ENCODE data around the gene KRTAP5-4.

Gene KRTAP5-4

DNA sequence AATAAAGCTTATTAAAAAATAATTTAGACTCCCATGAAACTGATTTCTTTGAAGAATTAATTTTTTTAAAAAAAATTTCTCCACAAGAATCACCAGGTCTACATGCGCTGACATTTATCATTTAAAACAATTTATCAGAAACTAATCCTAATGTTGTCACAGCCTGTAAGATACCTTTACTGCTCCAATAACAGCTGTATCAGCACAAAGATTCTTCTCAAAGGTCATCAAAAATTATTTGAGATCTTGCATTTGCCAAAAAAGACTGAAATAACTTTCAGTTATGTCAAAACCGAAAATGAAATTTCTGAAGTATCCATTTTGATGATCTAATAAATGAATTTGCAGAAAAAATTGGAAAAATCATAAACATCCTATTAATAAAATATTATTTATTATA, 15.7 kb upstream of the KRTAP5-4 start:
- no peak for DNase-seq (ENCODE audit: low spot score in 2 of 2)
- peaks cover 31% of the 10 kb centered on the region for H3K27me3 ChIP-seq (ENCODE audit: low read depth)
- in situ Hi-C loops (cut with MboI; ENCODE audit: low sequenced_read_pairs): no loop called here

DNA sequence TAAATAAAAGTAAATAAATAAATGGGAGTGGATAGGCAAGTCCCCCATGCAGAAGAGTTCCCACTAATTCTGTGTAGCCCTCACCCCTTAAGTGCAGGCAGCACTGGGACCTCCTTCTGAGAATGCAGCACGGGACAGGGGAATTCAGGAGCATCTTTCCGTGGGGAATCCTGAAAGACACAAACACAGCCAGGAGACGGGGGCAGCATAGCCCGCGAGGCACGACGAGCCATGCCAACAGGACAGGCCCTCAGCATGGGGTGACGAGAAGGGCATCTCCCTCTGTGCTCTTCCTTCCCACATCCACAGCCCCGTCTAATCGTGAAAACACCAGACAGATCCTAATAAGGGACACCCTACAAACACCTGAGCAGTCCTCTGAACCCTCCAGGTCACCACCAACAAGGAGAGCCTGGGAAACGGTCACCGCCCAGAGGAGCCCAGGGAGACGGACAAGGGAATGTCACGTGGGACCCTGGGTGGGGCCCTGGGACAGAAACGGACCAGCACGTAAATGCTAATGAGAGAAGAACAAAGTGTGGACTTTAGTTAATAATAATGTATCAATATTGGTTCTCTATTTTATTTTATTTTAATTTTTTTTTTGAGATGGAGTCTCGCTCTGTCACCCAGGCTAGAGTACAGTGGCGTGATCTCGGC, 14.5 kb upstream of the KRTAP5-4 start:
- H3K27me3 ChIP-seq (ENCODE audit: low read depth): peaks cover 42% of the 10 kb centered on the region
- no peaks in the 10 kb centered on the region for H3K9me3 ChIP-seq
- in situ Hi-C loops (cut with MboI; ENCODE audit: low sequenced_read_pairs): no loop called here
- DNase-seq (ENCODE audit: low spot score in 2 of 2): no peak
- H3K36me3 ChIP-seq (replicated peaks): no peaks in the 10 kb centered on the region
- no peaks in the 10 kb centered on the region for H3K4me1 ChIP-seq
- H3K4me3 ChIP-seq: no peak overlapping the region

More for the DNA sequence above, 15.7 kb upstream of the KRTAP5-4 start:
- H3K4me3 ChIP-seq: no peak overlapping the region
- H3K4me1 ChIP-seq: no peaks in the 10 kb centered on the region
- no peaks in the 10 kb centered on the region for H3K36me3 ChIP-seq (replicated peaks)
- H3K9me3 ChIP-seq: no peaks in the 10 kb centered on the region

DNA sequence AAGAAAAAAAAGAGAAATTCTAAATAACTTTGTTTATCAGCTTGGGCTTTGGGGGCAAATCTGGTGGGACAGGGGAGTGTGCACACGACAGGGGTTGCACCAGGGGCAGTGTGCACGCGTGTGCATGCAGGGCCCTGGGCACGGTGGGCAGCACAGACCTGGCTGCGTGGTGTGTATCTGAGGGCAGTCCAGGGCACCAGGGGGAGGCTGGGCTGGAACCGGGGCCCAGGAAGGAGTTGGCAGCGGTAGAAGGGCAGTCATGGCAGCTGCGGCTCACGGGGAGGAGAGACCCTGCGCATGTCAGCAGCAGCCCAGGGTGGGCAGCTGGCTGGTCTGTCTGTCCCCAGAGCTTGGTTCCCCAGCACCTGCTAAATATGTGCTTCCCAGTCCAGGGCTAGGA, 11.9 kb upstream of the KRTAP5-4 start:
- Histone ChIP-seq H3K27me3 (ENCODE audit: low read depth) (peaks cover 46% of the 10 kb centered on the region), H3K4me3 (no peak overlapping the region), H3K4me1 (no peaks in the 10 kb centered on the region), H3K9me3 (no peaks in the 10 kb centered on the region), H3K36me3 (replicated peaks) (no peaks in the 10 kb centered on the region)
- no peak for DNase-seq (ENCODE audit: low spot score in 2 of 2)
- in situ Hi-C loops (cut with MboI; ENCODE audit: low sequenced_read_pairs): no loop called here

DNA sequence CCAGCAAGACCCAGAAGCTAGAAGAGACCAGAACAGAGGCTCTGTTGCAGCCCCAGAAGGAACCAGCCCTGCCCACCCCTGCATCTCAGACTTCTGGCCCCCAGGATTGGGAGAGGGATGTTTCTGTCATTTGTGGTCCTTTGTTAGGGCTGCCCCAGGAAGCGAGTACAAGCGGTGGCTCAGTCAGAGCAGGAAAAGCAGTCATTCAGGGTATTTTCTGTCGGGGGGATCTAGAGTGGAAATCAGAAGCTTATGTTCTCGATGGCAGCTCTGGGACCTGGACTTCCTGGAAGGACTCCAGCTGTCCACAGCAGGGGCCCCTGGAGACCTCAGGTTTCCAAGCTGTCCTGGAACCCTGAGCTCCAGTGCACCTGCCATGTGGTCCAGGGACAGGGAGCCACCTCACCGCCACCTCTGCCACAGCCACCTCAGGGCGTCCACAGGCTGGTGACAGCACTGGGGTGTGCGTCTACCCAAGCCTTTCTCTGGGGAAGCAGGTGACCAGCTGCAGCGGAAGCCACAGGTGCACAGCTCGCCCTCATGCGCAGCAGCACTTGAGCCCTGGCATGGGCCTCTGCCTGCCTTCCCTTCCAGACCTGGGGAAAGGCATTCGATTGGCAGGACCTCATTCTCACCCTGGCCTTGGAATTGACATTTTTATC, 10.2 kb upstream of the KRTAP5-4 start:
- no peaks in the 10 kb centered on the region for H3K9me3 ChIP-seq
- H3K36me3 ChIP-seq (replicated peaks): no peaks in the 10 kb centered on the region
- H3K4me3 ChIP-seq: no peak overlapping the region
- no peak for DNase-seq (ENCODE audit: low spot score in 2 of 2)
- in situ Hi-C loops (cut with MboI; ENCODE audit: low sequenced_read_pairs): no loop called here
- no peaks in the 10 kb centered on the region for H3K4me1 ChIP-seq
- H3K27me3 ChIP-seq (ENCODE audit: low read depth): peaks cover 46% of the 10 kb centered on the region

DNA sequence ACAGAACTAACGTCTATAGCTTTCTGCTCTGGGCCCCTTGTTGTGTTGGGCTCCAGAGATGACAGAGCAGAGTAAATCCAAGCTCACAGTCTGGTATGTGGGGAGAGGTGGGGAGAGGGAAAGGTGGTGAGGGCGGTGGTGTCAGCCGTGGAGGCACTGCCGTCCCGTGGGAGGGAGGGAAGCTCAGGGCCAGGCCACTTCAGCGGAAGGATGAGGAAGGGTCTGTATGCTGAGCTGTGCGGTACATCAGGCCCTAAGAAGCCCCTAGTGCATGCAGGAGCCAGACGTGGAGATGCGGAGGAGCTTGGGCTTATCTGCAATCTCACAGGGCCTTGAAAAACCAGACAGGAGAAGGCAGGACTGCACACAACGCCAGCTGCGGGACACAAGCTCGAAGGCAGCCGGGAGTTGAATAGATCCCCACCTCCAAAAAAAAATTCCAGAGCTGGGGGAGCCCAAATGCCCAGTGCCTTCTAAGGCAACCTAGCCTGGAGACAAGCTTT, 9.2 kb upstream of the KRTAP5-4 start:
- Histone ChIP-seq H3K4me1 (no peaks in the 10 kb centered on the region), H3K9me3 (no peaks in the 10 kb centered on the region), H3K36me3 (replicated peaks) (no peaks in the 10 kb centered on the region), H3K27me3 (ENCODE audit: low read depth) (peaks cover 46% of the 10 kb centered on the region), H3K4me3 (no peak overlapping the region)
- in situ Hi-C loops (cut with MboI; ENCODE audit: low sequenced_read_pairs): no loop called here
- DNase-seq (ENCODE audit: low spot score in 2 of 2): no peak

DNA sequence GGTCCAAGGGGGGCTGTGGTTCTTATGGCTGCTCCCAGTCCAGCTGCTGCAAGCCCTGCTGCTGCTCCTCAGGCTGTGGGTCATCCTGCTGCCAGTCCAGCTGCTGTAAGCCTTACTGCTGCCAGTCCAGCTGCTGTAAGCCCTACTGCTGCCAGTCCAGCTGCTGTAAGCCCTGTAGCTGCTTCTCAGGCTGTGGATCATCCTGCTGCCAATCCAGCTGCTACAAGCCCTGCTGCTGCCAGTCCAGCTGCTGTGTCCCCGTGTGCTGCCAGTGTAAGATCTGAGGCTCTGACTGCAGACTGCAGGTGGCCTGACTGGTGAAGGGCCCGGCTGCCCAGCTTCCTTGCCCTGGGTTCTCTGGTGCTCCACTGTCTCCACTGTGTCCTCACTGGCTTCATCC, 8.3 kb upstream of the KRTAP5-4 start:
- in situ Hi-C loops (cut with MboI; ENCODE audit: low sequenced_read_pairs): no loop called here
- no peak for DNase-seq (ENCODE audit: low spot score in 2 of 2)
- H3K36me3 ChIP-seq (replicated peaks): no peaks in the 10 kb centered on the region
- H3K4me3 ChIP-seq: no peak overlapping the region
- peaks cover 41% of the 10 kb centered on the region for H3K27me3 ChIP-seq (ENCODE audit: low read depth)
- no peaks in the 10 kb centered on the region for H3K4me1 ChIP-seq
- no peaks in the 10 kb centered on the region for H3K9me3 ChIP-seq

DNA sequence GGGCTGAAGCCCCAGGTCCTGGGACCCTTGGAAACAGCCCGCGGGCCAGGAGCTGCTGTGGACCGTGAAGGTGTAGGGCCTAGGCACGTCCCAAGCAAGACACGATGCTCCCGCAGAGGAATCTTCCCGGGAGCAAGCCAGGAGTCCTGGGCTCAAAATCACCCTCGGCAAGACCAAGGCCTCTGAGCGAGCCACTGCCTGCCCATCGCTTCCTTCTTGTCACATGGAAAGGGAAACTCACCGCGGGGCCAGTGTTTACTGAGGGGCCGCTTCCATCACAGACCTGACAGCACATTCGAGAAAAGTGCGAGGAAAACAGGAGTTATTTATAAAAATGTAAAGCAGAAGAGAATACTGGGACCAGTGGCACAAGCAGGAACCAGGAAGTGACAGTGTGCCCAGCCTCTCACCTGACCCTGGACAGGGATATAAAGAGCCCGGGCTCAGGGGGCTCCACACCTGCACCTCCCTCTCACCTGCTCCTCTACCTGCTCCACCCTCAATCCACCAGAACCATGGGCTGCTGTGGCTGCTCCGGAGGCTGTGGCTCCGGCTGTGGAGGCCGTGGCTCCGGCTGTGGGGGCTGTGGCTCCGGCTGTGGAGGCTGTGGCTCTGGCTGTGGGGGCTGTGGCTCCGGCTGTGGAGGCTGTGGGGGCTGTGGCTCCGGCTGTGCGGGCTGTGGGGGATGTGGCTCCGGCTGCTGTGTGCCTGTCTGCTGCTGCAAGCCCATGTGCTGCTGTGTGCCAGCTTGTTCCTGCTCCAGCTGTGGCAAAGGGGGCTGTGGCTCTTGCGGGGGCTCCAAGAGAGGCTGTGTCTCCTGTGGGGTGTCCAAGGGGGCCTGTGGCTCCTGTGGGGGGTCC, 7.6 kb upstream of the KRTAP5-4 start, which contains the start of gene KRTAP5-5:
TSS of gene KRTAP5-5 (plus strand) at position 450 of the 860 bp plus-strand sequence. CDS start at position 516, 66 bp downstream.
- no peaks in the 10 kb centered on the region for H3K36me3 ChIP-seq (replicated peaks)
- no peaks in the 10 kb centered on the region for H3K9me3 ChIP-seq
- H3K4me3 ChIP-seq: no peak within 1 kb of the TSS
- no peak for DNase-seq (ENCODE audit: low spot score in 2 of 2)
- H3K4me1 ChIP-seq: no peaks in the 10 kb centered on the region
- in situ Hi-C loops (cut with MboI; ENCODE audit: low sequenced_read_pairs): no loop called here
- H3K27me3 ChIP-seq (ENCODE audit: low read depth): peaks cover 36% of the 10 kb centered on the region

DNA sequence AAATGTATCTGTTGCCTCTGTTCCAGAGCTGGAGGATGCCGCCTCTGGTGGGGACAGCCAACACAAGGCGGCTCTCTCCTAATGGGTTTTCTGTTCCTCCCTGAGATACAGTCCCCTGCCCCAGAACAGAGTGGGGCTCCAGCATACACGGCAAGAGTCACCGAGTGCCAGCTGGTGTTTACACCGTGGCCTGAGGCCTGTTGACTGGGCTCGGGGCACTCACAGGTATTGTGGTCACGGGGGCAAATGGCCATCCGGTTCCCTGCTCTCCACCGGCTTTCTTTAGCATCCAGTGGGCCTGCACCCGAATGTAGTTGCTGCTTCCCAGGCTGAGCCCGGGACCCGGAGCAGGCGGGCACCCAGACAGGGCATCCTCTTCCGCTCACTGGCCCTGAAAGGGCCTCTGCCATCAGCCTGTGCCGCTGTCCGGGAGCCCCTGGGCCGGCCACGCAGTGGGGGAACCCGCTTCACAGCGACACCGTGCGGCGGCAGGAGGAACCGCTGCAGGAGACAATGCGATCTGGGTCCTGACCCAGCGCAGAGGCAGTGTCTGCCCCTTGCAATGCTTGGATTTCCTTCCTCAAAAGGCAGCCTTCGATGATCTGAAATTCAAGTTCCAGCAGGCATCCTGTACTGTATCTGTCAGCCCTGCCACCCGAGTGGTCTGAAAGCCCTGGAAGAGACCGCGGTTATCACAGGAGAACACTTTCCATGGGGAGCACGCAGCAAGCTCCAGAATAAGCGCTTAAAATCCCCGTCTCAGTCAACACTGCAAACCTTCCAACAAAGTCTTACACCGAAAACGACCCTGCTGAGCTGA, 6.8 kb upstream of the KRTAP5-4 start:
- peak; percentile 27 to 80 for DNase-seq (ENCODE audit: low spot score in 2 of 2)
- in situ Hi-C loops (cut with MboI; ENCODE audit: low sequenced_read_pairs): no loop called here
- no peaks in the 10 kb centered on the region for H3K4me1 ChIP-seq
- no peaks in the 10 kb centered on the region for H3K36me3 ChIP-seq (replicated peaks)
- H3K27me3 ChIP-seq (ENCODE audit: low read depth): peaks cover 28% of the 10 kb centered on the region
- no peaks in the 10 kb centered on the region for H3K9me3 ChIP-seq
- no peak overlapping the region for H3K4me3 ChIP-seq

DNA sequence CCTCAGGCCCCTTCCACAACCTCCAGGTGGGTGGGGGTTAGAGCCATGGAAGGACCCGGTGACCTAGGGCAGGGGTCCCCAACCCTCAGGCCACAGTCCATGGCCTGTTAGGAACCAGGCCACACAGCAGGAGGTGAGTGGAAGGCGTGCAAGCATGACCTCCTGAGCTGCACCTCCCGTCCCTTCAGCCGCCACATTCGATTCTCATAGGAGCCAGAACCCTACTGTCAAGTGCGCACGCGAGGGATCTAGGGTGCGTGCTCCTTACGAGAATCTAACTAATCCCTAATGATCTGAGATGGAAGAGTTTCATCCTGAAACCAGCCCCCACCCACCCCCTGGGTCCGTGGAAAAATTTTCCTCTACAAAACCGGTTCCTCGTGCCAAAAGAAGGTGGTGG, 3.6 kb upstream of the KRTAP5-4 start:
- H3K36me3 ChIP-seq (replicated peaks): no peaks in the 10 kb centered on the region

DNA sequence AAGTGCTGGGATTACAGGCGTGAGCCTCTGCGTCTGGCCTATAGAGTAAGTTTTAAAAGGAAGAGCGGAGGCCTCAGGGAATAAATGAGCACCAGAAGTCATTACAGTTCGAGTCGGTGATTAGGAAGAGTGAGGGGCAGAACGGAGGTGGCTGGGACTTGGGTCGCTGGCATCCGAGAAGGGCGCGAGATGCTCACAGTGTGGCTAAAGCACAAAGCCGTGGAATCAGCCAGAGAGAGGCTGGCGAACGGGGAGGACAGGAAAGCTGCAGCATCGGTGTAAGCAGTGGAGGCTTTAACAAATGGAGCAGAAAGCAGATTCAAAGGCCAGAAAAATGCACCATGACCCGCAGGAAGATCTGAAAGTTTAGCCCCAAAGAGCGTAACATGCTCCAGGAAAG, 2.7 kb upstream of the KRTAP5-4 start:
- in situ Hi-C loops (cut with MboI; ENCODE audit: low sequenced_read_pairs): no loop called here
- H3K27me3 ChIP-seq (ENCODE audit: low read depth): 0 out of 2 replicates have a peak, but pooled peaks cover 3% of the 10 kb centered on the region

More for the DNA sequence above, 3.6 kb upstream of the KRTAP5-4 start:
- DNase-seq (ENCODE audit: low spot score in 2 of 2): no peak
- no peaks in the 10 kb centered on the region for H3K9me3 ChIP-seq
- no peaks in the 10 kb centered on the region for H3K4me1 ChIP-seq
- 0 out of 2 replicates have a peak, but pooled peaks cover 3% of the 10 kb centered on the region for H3K27me3 ChIP-seq (ENCODE audit: low read depth)
- H3K4me3 ChIP-seq: no peak overlapping the region
- in situ Hi-C loops (cut with MboI; ENCODE audit: low sequenced_read_pairs): no loop called here

DNA sequence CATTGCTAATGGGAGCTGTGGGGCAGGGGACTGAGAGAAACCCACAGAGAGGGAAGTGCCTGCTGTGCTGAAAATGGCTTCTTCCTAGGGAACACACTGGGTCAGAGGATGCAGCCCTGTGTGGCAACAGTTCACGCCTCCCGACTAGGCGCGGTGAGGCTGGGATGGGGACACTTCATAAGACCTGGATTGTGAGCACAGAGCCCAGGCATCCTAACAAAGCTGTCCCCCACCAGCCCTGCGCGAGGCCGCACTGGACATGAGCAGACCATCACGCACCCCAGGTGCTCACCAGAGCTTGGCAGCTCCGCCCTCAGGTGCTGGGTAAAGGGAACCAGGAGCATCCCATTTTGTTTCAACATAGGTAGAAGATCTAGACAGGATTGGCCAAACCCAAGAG, 1.8 kb upstream of the KRTAP5-4 start:
- in situ Hi-C loops (cut with MboI; ENCODE audit: low sequenced_read_pairs): no loop called here
- 0 out of 2 replicates have a peak, but pooled peaks cover 3% of the 10 kb centered on the region for H3K27me3 ChIP-seq (ENCODE audit: low read depth)
- DNase-seq (ENCODE audit: low spot score in 2 of 2): no peak

More for the DNA sequence above, 2.7 kb upstream of the KRTAP5-4 start:
- Histone ChIP-seq H3K36me3 (replicated peaks) (no peaks in the 10 kb centered on the region), H3K4me3 (no peak overlapping the region), H3K9me3 (no peaks in the 10 kb centered on the region), H3K4me1 (no peaks in the 10 kb centered on the region)
- no peak for DNase-seq (ENCODE audit: low spot score in 2 of 2)

DNA sequence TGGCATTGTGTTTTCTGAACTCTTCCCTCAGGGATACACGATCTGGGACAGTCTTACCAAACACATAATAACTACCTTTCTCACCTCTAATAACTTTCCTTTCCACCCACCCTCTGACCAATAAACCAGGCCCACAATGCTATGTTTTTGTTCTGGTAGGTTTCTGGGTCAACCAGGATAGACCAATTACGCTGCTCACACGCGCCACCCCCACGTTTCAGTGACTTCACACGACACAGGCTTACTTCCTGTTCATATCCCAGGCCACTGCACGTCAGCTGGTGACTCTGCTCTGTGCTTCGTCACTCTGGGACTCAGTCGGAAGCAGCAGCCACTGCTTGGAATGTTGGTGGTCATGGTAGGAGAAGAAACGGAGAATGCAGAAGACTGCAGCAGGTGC, 2.5 kb downstream of the KRTAP5-4 start:
- no peak overlapping the region for H3K4me3 ChIP-seq
- in situ Hi-C loops (cut with MboI; ENCODE audit: low sequenced_read_pairs): no loop called here
- no peaks in the 10 kb centered on the region for H3K27me3 ChIP-seq (ENCODE audit: low read depth)
- no peaks in the 10 kb centered on the region for H3K9me3 ChIP-seq
- no peaks in the 10 kb centered on the region for H3K4me1 ChIP-seq
- H3K36me3 ChIP-seq (replicated peaks): no peaks in the 10 kb centered on the region
- no peak for DNase-seq (ENCODE audit: low spot score in 2 of 2)

More for the DNA sequence above, 1.8 kb upstream of the KRTAP5-4 start:
- H3K4me3 ChIP-seq: no peak overlapping the region
- no peaks in the 10 kb centered on the region for H3K9me3 ChIP-seq
- no peaks in the 10 kb centered on the region for H3K4me1 ChIP-seq
- H3K36me3 ChIP-seq (replicated peaks): no peaks in the 10 kb centered on the region

DNA sequence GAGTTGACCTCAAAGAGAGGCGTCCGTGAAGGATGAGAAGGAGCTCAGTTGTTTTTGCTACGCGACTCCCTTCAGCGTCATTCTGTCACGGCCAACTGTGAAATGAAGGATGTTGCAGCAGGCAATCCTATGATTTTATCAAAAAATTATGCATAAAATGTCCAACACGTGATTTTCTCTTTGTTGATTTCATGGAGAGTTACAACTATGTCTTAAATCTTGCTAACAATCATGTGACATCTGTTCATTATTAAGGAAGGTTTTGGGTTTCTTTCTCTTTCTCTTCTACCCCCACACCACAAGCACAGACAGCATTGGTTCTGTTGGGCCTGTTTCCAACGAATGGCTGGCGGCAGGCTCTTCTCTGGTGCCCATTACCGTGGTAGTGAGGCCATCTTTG, 3.7 kb downstream of the KRTAP5-4 start:
- Histone ChIP-seq H3K36me3 (replicated peaks) (no peaks in the 10 kb centered on the region), H3K4me3 (no peak overlapping the region), H3K27me3 (ENCODE audit: low read depth) (no peaks in the 10 kb centered on the region), H3K9me3 (no peaks in the 10 kb centered on the region), H3K4me1 (no peaks in the 10 kb centered on the region)
- no peak for DNase-seq (ENCODE audit: low spot score in 2 of 2)
- in situ Hi-C loops (cut with MboI; ENCODE audit: low sequenced_read_pairs): no loop called here
